HG03558 (cell line): ENCODE results near the gene SRC.

Experiments
- ATAC-seq: cut with Tn5 transposase; IDR thresholded peaks from one replicate; pipeline ENCODE4 v1.9.1; 2021; ENCODE audit warnings: moderate number of reproducible peaks; ENCODE audit not compliant: unreplicated experiment; ENCODE audit errors: extremely low read depth

SRC gene

GRCh38 chr20:37439223-37439933, 93.4 kb downstream of the SRC start:
- no peak for ATAC-seq

GRCh38 chr20:37441023-37441422, 95.1 kb downstream of the SRC start:
- no peak for ATAC-seq

GRCh38 chr20:37442547-37442946, 96.6 kb downstream of the SRC start:
- ATAC-seq = no peak

GRCh38 chr20:37442986-37443385, 97.0 kb downstream of the SRC start:
- ATAC-seq = no peak

DNA sequence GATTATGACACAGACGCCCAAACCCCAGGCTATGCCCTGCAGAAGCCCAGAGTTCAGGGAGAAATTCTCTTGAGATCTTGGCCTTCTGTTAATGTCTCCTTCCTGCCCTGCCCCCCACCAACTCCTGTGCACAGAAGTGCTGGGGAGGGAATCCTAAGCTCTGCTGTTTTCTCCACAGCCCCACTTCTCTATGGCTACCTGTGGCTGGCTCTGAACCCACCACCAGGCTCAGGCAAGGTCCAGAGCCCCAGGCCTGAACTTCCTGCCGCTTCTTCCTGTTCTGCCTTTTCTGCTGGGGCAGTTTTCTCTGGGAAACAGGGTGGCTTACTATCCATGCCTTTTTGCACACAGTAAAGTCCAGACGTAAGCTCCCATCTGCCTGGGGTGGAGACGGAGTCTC, 97.7 kb downstream of the SRC start:
- no peak for ATAC-seq

DNA sequence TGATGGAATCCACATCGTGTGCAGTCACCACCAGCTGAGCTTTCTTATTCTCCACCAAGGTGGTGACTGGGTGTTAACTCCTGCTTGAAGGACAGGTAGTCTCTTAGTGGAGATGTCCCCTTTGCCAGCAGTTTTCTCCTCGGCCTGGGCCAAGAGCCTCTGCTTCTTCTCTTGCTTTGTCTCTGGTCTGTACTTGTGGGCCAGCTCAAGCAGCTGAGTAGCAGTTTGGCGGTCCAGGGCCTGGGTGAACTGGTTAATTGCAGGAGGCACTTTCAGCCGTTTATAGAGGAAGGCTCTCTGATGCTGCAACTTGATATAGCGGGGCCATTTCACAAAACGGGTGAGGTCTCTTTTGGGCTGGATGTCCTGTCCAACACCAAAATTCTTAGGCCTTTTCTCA, 99.1 kb downstream of the SRC start:
- ATAC-seq = no peak

GRCh38 chr20:37446286-37447032, 100.5 kb downstream of the SRC start:
- ATAC-seq = no peak

DNA sequence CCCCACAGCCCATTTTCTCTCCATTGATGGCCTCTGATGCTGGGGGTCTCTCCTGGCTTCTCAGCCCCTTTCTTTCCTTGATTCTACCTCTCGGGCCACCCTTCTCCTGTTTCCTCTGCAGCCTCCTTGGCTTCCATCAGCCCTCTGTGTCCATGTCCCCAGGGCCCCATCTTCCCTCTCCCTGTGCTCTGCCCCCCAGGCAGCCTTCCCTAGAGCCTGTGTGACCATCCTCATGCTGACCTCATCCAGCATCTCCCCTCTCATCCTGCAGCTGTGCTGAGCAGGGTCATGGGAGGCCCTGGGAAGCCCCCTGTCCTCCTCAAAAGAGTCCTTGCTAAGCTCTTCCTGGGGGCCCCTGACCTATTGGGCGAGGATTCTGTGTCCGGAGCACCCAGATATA, 101.7 kb downstream of the SRC start:
- no peak for ATAC-seq

- no peak for ATAC-seq
Measured at GRCh38 chr20:37449276-37449675, 103.3 kb downstream of the SRC start.

GRCh38 chr20:37450344-37450743, 104.4 kb downstream of the SRC start:
- ATAC-seq = no peak

DNA sequence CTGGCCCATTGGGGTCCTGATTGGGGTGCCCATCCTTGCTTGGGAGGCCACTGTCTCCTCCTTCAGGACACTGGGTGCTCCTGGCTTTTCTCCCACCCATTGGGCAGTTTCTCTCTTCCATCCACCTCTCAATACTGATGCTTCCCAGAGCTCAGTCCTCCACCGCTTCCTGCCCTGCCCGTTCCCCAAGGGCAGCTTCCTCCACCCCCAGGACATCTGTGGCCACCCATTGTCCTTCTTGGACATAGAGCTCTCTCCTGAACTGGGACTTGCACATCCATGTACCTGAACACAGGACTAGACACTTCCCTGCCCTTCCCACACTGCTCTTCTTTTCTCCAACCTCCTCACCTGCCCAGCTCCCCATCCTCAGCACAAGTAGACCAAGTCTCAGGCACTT, 105.7 kb downstream of the SRC start:
- no peak for ATAC-seq

DNA sequence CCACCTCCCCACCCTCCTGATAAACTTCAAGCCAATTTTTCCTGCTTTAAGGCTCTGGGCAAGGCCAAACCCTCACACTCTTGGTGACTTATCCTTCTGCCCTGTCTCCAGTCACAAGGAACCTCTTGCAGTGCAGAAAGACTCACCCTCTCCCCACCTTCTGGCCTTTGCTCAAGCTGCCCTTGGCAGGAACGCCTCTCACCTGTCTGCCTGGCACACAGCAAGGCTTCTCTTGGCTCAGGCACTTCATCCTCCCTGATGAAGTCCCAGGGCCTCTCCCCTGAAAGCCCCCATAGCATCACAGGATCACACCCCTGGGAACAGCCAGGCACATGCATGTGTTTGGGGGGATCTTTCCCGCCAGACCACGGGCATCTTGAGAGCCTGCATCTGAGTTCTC, 106.3 kb downstream of the SRC start:
- no peak for ATAC-seq

DNA sequence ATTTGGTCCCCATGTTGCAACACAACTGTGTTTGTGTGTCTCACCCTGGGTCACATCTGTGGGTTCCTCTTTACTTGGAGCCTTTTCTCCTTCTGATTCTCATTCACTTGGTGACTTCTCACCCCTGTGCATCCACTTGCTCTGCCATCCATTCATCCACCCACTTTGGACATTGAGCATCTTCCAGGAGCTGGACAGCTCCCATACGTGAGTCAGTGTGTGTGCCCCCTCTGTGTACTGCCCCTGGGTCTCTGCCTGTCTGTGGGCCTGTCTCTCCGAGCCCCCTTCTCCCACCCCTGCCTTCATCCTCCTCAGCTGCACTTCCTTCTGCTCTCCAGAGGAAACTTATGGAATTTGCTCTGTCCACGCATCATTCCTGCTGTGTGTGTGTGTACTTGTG, 107.3 kb downstream of the SRC start:
- ATAC-seq = no peak

GRCh38 chr20:37453836-37454235, 107.9 kb downstream of the SRC start:
- ATAC-seq = no peak

- no peak for ATAC-seq
Measured at GRCh38 chr20:37454636-37455385, 108.9 kb downstream of the SRC start.
